Activated CD4-positive, alpha-beta T cell treated with anti-CD3 and anti-CD28 coated beads for 4 hours (primary cell): ENCODE data around the gene RIC3.

Source experiments
- DNase-seq, 2 donors: peaks; one replicate each; pipeline ENCODE4 v3.0.0-alpha.2; 2020

The RIC3 gene

DNA sequence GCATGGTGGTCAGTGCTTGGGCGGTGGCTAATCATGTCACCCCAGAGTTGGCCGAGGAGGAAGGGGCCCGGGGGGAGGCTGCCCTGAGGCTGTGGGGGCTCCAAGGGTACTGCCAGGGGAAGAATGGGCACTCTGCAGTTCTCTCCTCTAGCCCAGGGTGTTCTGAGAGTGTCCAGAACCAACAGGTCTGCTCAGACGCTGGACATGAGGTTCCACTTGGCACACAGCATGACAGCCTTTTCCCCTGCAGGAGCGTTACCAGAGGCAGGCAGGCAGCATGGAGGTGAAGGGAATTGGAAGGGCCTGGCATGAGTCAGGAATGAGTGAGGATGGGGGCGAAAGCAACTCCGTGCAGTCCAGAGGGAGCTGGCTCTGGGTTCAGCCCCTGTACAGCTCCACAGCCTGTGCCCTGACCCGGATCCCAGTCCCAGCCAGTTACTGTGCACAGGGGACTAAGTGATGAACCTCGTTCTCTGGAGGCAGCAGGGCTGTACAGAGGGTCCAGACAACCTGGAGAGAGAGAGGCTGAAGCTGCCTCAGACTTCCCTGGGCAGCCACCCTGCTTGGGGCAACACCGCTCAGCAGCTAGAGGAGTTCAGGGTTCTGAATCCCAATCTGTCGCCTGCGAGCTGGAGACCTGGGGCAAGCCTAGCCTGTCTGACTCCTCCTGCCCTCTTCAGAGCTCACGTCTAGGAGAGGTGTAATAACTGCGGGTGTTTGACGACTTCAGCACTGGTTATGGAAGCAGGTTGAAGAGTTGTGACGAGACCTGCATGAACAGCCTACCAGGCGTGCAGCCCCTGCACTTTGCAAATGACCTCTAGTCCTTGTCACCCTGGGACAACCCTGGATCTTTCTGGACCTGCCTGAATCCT lies 102.6 kb downstream of the RIC3 start:
- DNase-seq = no peak

- DNase-seq = no peak
These were observed 103.8 kb downstream of the RIC3 start for GRCh38 chr11:8065031-8065430.

DNA sequence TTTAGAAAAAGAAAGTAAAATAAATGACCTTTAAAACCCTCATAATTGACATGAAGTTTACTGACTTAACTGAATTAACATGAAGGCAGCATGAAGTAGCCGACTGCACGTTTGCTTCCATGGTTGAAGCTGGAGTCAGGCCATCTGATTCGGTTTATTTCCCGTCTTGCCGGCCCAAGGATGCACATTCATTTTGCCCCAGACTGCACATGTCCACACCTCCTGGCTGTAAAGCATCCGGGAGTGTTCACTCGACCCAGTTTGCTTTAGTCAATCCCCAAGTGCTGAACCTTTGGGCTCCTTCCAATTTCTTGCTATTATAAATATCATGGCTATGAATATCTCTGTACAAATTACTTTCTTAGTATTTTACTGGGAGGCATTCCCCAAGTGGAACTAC lies 105.5 kb downstream of the RIC3 start:
- no peak for DNase-seq

DNA sequence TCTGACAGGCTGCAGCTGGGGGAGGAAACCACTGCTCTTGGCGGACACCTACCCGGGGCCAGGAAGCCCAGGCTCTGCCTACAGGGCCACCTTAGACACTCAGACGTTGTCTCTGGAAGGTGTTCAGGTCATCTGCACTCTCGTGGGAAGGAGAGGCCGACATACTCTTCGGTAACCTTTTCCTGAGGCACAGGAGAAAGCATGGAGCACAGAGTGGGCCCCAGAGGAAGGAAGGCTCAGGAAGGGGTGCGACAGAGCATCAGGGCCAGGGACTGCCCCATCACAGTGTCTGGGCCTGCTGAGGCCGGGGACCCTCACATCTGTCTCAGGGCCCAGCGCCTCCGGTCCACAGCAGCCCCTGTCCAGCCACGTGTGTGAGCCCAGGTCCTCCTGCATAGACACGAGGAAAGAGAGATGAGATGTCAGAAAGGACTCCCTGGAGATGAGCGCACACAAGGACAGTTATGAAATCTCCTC lies 106.0 kb downstream of the RIC3 start:
- DNase-seq = no peak

GRCh38 chr11:8061555-8062428 lies 107.0 kb downstream of the RIC3 start:
- no peak for DNase-seq

DNA sequence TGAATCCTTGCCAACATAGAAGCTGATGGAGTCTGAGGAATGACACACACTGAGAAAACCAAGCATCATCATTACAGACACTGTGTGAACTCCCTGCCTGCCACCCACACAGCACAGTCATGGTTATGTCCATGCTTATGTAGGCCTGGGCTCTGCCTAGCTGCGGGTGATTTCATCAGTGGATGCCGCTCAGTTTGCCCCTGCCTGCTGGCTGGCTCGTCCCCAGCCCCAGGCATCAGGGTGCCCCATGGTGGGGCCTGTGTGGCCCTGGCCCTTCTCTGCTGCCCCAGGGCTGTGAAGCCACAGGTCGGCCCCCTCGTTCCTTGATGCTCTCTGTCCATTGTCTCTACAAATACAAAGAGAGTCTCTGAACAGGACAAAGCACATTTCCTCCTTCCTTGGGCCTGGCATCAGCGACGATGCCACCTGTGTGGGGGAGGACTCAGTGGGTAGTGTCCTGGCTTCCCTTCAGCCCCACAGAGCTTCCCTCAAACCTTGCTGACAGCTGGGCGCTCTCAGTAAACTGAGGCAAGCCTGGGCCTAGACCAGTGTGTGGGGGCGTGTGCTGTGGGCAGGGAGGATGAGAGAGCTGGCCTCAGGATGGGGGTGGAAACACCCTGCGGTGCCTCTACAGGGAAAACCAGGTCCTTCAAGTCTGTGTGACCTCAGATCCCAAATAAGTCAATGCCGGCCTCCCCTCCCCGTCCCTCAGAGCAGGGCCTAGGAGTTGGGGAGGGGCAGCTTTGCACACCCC lies 107.8 kb downstream of the RIC3 start:
- DNase-seq = no peak

DNA sequence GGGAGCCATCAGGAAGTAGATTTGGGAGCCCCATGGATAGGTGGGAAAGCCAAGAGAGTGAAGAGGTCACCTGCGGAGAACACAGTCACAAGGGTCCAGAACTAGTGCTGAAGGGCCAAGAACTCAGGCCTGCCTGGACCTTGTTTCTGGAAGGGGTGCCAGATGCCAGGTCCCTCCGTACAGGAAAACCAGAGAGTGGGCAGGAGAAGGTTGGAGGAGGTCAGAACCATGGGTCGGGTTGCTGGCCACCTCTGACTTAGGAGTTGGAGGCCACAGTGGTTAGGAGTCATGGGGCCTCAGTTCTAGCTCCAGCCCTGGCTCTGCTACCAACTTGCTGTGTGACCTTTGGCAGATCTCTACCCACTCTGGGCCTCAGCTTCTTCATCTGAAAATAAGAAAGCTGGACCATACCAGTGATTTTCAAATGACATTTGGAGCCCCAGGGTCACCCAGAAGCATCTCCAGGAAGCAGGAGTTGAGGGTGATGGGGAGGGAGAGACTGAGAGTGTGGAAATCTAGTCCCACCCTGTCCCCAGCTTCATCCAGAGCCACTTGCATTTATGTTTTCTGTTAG lies 108.6 kb downstream of the RIC3 start:
- no peak for DNase-seq

DNA sequence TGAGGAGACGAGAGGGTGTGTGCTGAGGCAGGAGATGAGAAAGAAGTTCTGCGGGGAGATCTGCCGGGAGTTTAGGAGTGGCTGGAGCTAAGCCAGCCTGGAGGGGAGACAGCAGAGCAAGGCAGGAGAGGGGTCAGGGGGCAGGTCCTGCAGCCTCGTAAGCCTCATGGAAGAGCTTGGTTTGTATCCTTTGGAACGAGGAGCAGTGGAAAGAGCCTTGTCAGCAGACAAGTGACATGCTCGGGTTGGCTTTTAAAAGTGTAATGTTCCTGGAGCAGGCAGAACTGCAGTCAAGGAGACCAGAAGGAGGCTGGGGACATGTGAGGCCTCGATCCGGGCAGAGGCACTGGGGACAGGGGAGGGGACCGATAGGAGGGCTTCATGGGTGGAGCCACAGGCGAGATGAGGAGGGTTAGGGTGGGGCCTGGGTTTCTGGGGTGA lies 109.2 kb downstream of the RIC3 start:
- no peak for DNase-seq

- no peak for DNase-seq
These were observed 109.8 kb downstream of the RIC3 start for GRCh38 chr11:8059030-8059429.

DNA sequence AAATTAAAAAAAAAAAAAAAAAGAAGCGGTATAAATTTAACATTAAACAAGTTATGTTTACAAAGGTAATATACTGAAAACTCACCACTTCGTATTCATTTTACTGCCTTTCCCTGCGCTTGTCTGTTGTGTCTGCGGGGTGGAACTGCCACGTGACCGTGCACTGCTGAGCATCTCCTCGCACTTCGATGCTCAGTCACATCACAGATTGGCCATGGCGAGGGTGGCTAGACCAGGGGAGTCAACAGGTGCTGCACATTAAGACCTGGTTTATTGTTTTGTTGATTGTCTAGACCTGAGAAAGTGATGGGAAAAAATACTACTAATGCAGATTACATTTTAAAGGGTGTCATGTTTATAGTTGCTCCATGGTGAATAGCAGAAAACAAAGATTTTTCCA lies 110.6 kb downstream of the RIC3 start:
- no peak for DNase-seq

- no peak for DNase-seq
These were observed 111.9 kb downstream of the RIC3 start for GRCh38 chr11:8056810-8057463.
